Measurements from ENCODE around the gene TEDC1.
A peak's percentile ranks its signal among the peaks of the same experiment; 100 is the strongest.

GRCh38 chr14:105527826-105528585 lies 37.0 kb downstream of the TEDC1 start:
- TF ChIP-seq, protein P1, sequence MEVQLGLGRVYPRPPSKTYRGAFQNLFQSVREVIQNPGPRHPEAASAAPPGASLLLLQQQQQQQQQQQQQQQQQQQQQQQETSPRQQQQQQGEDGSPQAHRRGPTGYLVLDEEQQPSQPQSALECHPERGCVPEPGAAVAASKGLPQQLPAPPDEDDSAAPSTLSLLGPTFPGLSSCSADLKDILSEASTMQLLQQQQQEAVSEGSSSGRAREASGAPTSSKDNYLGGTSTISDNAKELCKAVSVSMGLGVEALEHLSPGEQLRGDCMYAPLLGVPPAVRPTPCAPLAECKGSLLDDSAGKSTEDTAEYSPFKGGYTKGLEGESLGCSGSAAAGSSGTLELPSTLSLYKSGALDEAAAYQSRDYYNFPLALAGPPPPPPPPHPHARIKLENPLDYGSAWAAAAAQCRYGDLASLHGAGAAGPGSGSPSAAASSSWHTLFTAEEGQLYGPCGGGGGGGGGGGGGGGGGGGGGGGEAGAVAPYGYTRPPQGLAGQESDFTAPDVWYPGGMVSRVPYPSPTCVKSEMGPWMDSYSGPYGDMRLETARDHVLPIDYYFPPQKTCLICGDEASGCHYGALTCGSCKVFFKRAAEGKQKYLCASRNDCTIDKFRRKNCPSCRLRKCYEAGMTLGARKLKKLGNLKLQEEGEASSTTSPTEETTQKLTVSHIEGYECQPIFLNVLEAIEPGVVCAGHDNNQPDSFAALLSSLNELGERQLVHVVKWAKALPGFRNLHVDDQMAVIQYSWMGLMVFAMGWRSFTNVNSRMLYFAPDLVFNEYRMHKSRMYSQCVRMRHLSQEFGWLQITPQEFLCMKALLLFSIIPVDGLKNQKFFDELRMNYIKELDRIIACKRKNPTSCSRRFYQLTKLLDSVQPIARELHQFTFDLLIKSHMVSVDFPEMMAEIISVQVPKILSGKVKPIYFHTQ (CRISPR knock-in tag; IDR thresholded peaks at IDR 0.05): no peak
- TF ChIP-seq CTCF (IDR thresholded peaks at IDR 0.05) (peak; percentile 49), OVOL2 (CRISPR knock-in tag; IDR thresholded peaks at IDR 0.05; ENCODE audit: borderline replicate concordance) (no peak), ATF6 (CRISPR knock-in tag; IDR thresholded peaks at IDR 0.05) (no peak), TEAD4 (CRISPR knock-in tag; IDR thresholded peaks at IDR 0.05) (no peak), MAX (CRISPR knock-in tag; IDR thresholded peaks at IDR 0.05) (peak; percentile 72; the same call in 1 of the 2 replicates), CBFB (CRISPR knock-in tag; IDR thresholded peaks at IDR 0.05; ENCODE audit: low read depth) (no peak)
- TF ChIP-seq, protein P2, sequence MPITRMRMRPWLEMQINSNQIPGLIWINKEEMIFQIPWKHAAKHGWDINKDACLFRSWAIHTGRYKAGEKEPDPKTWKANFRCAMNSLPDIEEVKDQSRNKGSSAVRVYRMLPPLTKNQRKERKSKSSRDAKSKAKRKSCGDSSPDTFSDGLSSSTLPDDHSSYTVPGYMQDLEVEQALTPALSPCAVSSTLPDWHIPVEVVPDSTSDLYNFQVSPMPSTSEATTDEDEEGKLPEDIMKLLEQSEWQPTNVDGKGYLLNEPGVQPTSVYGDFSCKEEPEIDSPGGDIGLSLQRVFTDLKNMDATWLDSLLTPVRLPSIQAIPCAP (CRISPR knock-in tag; IDR thresholded peaks at IDR 0.05): no peak
- TF ChIP-seq, protein P3, sequence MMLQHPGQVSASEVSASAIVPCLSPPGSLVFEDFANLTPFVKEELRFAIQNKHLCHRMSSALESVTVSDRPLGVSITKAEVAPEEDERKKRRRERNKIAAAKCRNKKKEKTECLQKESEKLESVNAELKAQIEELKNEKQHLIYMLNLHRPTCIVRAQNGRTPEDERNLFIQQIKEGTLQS (CRISPR knock-in tag; conservative IDR thresholded peaks at IDR 0.05): no peak
